Esophagus squamous epithelium (tissue), 5 donors: ENCODE data around the gene PRR5. TPM values are rescaled to one million over a fixed set of nuclear protein-coding genes. Genes with fewer than 3 reads are reported as not detected.

Experiments used
- DNase-seq: peaks from one replicate; lab custom pipeline; 2025; lab: John Stamatoyannopoulos, UW
- H3K27ac ChIP-seq, 4 donors: fragments of 200-600 bp; sonication (generic); one replicate each; pipeline ENCODE4 v1.5.1; 2016 to 2019; ENCODE audit warnings: mild to moderate bottlenecking in 1 of 4
- H3K27me3 ChIP-seq, 4 donors: fragments of 200-600 bp; sonication (generic); 1 replicate in 3 of 4; 2 replicates in 1 of 4; pipeline versions ENCODE4 v1.5.1 to v1.6.0; 2017 to 2021; ENCODE audit warnings: antibody characterized with exemption in 1 of 4
- H3K36me3 ChIP-seq, 3 donors: fragments of 200-600 bp; sonication (generic); one replicate each; pipeline ENCODE4 v1.5.1; 2016 to 2019
- H3K4me1 ChIP-seq, 3 donors: fragments of 200-600 bp; sonication (generic); one replicate each; pipeline ENCODE4 v1.5.1; 2017 to 2019
- H3K4me3 ChIP-seq, 4 donors: fragments of 200-600 bp; sonication (generic); 1 replicate in 3 of 4; 2 replicates in 1 of 4; pipeline ENCODE4 v1.5.1; 2016 to 2019; ENCODE audit warnings: mild to moderate bottlenecking in 2 of 4, moderate library complexity in 1 of 4
- H3K9me3 ChIP-seq, 3 donors: fragments of 200-600 bp; sonication (generic); one replicate each; pipeline ENCODE4 v1.5.1; 2016 to 2019
- CTCF ChIP-seq, 6 experiments: fragments of 450-650 bp in 4 of 6; fragments of 200-600 bp in 2 of 6; sonication (generic) in 2 of 6; IDR thresholded peaks; one replicate each; pipeline ENCODE4 v1.5.1; 2016 to 2019; ENCODE audit warnings: antibody characterized with exemption in 6 of 6, mild to moderate bottlenecking in 4 of 6, moderate library complexity in 4 of 6
- POLR2A ChIP-seq, 4 donors: fragments of 450-650 bp; IDR thresholded peaks; one replicate each; pipeline ENCODE4 v1.6.1; 2017; ENCODE audit warnings: antibody characterized with exemption in 4 of 4, mild to moderate bottlenecking in 4 of 4, moderate library complexity in 3 of 4
- WGBS, 2 donors: methylation state at CpG; one replicate each; pipeline ENCODE4 v1.1.5; 2018; 5-methylcytosine and 5-hydroxymethylcytosine counted together
- intact Hi-C: fragments of 100-400 bp; cut with DNase I; formaldehyde crosslinking; loops from one replicate; pipeline ENCODE4 v1.15.0; 2022
- total RNA-seq, 4 donors: library from RNA; depleted of rRNA; stranded (reverse); fragments of >200 nt; gene quantifications; one replicate each; pipeline ENCODE4 v1.1.0, GENCODE V29; 2016
- donor health status: DM: yes; HTN: yes; CAD: no.

Gene PRR5
- total RNA-seq, 4 donors from 2014 or later, result 20.8 to 33.0 (median 23.4) TPM

DNA sequence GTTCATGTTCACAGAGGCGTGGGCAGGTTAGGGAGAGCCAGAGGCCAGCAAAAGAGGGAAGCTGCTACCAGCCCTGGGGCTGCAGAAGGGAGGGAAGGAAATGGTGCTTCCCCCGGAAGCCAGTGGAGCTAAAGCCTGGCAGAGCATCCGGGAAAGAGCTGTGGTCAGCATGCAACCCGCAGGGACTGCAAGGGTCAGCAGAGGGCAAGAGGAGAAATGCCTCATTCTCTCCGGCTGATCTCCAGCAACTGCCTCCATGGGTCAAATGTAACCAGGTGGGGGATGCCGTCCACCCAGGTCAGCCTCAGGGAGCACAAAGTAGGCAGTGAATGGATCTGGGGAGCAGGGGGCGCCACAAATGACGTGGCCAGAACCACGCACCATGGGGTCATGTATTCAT is 36.9 kb upstream of the PRR5 start:
- no peaks in the 10 kb centered on the region for H3K9me3 ChIP-seq
- H3K27ac ChIP-seq, result peak overlapping the region in 2 of 4 donors; percentile 32 to 66
- 30 to 62% methylated on average over 4 to 6 of the region's 9 CpGs for WGBS, 2 donors
- peaks cover 18 to 64% (median 26%) of the 10 kb centered on the region in 3 donors for H3K4me1 ChIP-seq
- no peak overlapping the region for H3K4me3 ChIP-seq
- TF ChIP-seq POLR2A (IDR thresholded peaks at IDR 0.05), result no peak
- no peak for TF ChIP-seq CTCF (IDR thresholded peaks at IDR 0.05)
- H3K27me3 ChIP-seq, result peaks cover 0 to 53% (median 0%) of the 10 kb centered on the region in 4 donors
- intact Hi-C loops, result no loop called here
- DNase-seq, result no peak
- H3K36me3 ChIP-seq, result no peaks in the 10 kb centered on the region

GRCh38 chr22:44666207-44666585 is 35.8 kb upstream of the PRR5 start:
- TF ChIP-seq POLR2A (IDR thresholded peaks at IDR 0.05) (no peak), CTCF (IDR thresholded peaks at IDR 0.05) (no peak)
- Histone ChIP-seq H3K4me3 (no peak overlapping the region), H3K4me1 (peaks cover 18 to 69% (median 26%) of the 10 kb centered on the region in 3 donors), H3K27ac (no peak overlapping the region), H3K9me3 (no peaks in the 10 kb centered on the region), H3K27me3 (peaks cover 0 to 53% (median 0%) of the 10 kb centered on the region in 4 donors), H3K36me3 (no peaks in the 10 kb centered on the region)
- intact Hi-C loops, result no loop called here
- no peak for DNase-seq
- WGBS, 2 donors, result 39 to 51% methylated on average over 3 of the region's 3 CpGs

DNA sequence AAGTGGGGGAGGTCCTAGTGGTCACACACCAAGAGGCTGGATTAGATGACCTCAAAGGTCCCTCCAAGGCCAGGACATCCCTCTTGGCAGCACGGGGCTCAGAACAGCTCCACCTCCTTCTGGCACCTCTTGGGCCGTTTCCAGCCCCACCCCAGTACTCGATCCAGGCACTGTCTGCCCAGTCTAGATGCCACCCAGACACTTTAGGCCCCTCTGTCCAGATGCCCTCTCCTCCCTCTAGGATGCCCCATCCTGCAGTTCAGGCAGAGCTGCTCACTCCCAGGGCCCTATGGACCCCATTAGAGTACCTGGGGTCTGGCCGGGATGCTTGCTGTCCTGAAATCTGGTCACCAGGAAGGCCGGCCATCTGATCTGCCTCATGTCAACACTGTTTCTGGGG is 34.7 kb upstream of the PRR5 start:
- Histone ChIP-seq H3K36me3 (no peaks in the 10 kb centered on the region), H3K27ac (peak overlapping the region; percentile 34 to 89 (median 68)), H3K27me3 (peaks cover 0 to 49% (median 0%) of the 10 kb centered on the region in 4 donors), H3K9me3 (no peaks in the 10 kb centered on the region), H3K4me3 (no peak overlapping the region), H3K4me1 (peaks cover 18 to 69% (median 26%) of the 10 kb centered on the region in 3 donors)
- intact Hi-C loops, result no loop called here
- 41 to 62% methylated on average over 4 to 5 of the region's 5 CpGs for WGBS, 2 donors
- DNase-seq, result no peak
- no peak for TF ChIP-seq POLR2A (IDR thresholded peaks at IDR 0.05)
- no peak for TF ChIP-seq CTCF (IDR thresholded peaks at IDR 0.05)

DNA sequence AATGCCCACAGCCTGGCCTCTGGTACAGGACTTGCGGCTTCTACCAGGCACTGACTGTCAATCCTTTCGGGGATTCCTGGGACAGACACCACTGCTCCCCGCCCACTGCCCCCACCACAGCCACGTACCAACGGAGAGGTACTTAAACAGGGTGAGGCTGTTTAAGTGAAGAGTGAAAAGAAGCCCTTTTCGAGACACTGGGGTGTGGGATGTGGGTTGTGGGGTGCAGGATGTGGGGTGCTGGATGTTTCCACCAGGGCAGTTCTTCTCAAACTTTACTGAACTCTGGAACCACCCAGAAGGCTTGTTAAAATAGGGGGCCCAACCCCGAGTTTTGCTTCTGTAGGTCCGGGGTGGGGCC is 34.2 kb upstream of the PRR5 start:
- intact Hi-C loops, result no loop called here
- 17 to 28% methylated on average over 6 to 8 of the region's 8 CpGs for WGBS, 2 donors
- H3K27me3 ChIP-seq, result peaks cover 0 to 49% (median 0%) of the 10 kb centered on the region in 4 donors
- H3K4me1 ChIP-seq, result peaks cover 18 to 69% (median 26%) of the 10 kb centered on the region in 3 donors
- TF ChIP-seq POLR2A (IDR thresholded peaks at IDR 0.05), result no peak
- no peak for TF ChIP-seq CTCF (IDR thresholded peaks at IDR 0.05)
- no peaks in the 10 kb centered on the region for H3K9me3 ChIP-seq
- H3K27ac ChIP-seq, result peak overlapping the region; percentile 68 to 89 (median 79)
- peak overlapping the region; percentile 30 to 76 (median 58) for H3K4me3 ChIP-seq
- H3K36me3 ChIP-seq, result no peaks in the 10 kb centered on the region
- DNase-seq, result no peak

- no CpG with 5 or more reads among the region's 87 CpGs for WGBS, 2 donors
- Histone ChIP-seq H3K9me3 (no peaks in the 10 kb centered on the region), H3K4me3 (peak overlapping the region; percentile 30 to 76 (median 58)), H3K27ac (peak overlapping the region; percentile 68 to 89 (median 79)), H3K36me3 (no peaks in the 10 kb centered on the region), H3K4me1 (peaks cover 18 to 67% (median 26%) of the 10 kb centered on the region in 3 donors), H3K27me3 (peaks cover 0 to 49% (median 0%) of the 10 kb centered on the region in 4 donors)
- TF ChIP-seq CTCF (IDR thresholded peaks at IDR 0.05), result no peak
- peak in 1 of 4 donors; percentile 10 for TF ChIP-seq POLR2A (IDR thresholded peaks at IDR 0.05)
- intact Hi-C loops, result no loop called here
- DNase-seq, result no peak
These were observed 33.7 kb upstream of the PRR5 start for GRCh38 chr22:44668190-44668885.
